HG03196 (cell line): ENCODE measurements around the gene KRTAP5-4.
"Not testable (repeated sequence)": the region's sequence is repeated elsewhere in the genome, so short reads cannot be mapped to it uniquely, and the experiment has no call there.

Experiments used
- ATAC-seq: cut with Tn5 transposase; IDR thresholded peaks from one replicate; pipeline ENCODE4 v1.9.1; 2021; ENCODE audit not compliant: unreplicated experiment

Gene KRTAP5-4

GRCh38 chr11:1639102-1639620, 17.2 kb upstream of the KRTAP5-4 start:
- ATAC-seq: no peak

DNA sequence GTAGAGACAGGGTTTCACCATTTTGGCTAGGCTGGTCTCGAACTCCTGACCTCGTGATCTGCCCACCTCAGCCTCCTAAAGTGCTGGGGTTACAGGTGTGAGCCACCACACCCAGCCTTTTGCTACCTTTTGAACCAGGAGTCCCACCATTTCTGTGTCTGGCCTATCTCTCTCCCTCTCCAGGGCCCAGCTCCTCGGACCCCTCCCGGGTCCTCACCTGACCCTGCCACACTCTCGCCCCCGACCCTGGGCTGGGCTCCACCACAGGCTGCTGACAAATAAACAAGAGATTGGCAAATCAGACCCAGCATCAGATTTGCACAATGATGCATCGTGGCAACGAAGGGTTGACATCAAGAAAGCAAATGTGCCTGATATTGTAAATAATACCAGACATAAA, 16.4 kb upstream of the KRTAP5-4 start:
- ATAC-seq: no peak

DNA sequence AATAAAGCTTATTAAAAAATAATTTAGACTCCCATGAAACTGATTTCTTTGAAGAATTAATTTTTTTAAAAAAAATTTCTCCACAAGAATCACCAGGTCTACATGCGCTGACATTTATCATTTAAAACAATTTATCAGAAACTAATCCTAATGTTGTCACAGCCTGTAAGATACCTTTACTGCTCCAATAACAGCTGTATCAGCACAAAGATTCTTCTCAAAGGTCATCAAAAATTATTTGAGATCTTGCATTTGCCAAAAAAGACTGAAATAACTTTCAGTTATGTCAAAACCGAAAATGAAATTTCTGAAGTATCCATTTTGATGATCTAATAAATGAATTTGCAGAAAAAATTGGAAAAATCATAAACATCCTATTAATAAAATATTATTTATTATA, 15.7 kb upstream of the KRTAP5-4 start:
- ATAC-seq: no peak

GRCh38 chr11:1636291-1636950, 14.5 kb upstream of the KRTAP5-4 start:
- no peak for ATAC-seq

- ATAC-seq: no peak
These were observed 11.9 kb upstream of the KRTAP5-4 start for GRCh38 chr11:1633864-1634263.

GRCh38 chr11:1632053-1632714, 10.2 kb upstream of the KRTAP5-4 start:
- ATAC-seq: no peak

DNA sequence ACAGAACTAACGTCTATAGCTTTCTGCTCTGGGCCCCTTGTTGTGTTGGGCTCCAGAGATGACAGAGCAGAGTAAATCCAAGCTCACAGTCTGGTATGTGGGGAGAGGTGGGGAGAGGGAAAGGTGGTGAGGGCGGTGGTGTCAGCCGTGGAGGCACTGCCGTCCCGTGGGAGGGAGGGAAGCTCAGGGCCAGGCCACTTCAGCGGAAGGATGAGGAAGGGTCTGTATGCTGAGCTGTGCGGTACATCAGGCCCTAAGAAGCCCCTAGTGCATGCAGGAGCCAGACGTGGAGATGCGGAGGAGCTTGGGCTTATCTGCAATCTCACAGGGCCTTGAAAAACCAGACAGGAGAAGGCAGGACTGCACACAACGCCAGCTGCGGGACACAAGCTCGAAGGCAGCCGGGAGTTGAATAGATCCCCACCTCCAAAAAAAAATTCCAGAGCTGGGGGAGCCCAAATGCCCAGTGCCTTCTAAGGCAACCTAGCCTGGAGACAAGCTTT, 9.2 kb upstream of the KRTAP5-4 start:
- no peak for ATAC-seq

DNA sequence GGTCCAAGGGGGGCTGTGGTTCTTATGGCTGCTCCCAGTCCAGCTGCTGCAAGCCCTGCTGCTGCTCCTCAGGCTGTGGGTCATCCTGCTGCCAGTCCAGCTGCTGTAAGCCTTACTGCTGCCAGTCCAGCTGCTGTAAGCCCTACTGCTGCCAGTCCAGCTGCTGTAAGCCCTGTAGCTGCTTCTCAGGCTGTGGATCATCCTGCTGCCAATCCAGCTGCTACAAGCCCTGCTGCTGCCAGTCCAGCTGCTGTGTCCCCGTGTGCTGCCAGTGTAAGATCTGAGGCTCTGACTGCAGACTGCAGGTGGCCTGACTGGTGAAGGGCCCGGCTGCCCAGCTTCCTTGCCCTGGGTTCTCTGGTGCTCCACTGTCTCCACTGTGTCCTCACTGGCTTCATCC, 8.3 kb upstream of the KRTAP5-4 start:
- ATAC-seq: no peak

DNA sequence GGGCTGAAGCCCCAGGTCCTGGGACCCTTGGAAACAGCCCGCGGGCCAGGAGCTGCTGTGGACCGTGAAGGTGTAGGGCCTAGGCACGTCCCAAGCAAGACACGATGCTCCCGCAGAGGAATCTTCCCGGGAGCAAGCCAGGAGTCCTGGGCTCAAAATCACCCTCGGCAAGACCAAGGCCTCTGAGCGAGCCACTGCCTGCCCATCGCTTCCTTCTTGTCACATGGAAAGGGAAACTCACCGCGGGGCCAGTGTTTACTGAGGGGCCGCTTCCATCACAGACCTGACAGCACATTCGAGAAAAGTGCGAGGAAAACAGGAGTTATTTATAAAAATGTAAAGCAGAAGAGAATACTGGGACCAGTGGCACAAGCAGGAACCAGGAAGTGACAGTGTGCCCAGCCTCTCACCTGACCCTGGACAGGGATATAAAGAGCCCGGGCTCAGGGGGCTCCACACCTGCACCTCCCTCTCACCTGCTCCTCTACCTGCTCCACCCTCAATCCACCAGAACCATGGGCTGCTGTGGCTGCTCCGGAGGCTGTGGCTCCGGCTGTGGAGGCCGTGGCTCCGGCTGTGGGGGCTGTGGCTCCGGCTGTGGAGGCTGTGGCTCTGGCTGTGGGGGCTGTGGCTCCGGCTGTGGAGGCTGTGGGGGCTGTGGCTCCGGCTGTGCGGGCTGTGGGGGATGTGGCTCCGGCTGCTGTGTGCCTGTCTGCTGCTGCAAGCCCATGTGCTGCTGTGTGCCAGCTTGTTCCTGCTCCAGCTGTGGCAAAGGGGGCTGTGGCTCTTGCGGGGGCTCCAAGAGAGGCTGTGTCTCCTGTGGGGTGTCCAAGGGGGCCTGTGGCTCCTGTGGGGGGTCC, 7.6 kb upstream of the KRTAP5-4 start, which contains the start of gene KRTAP5-5:
KRTAP5-5 (plus strand) TSS at position 450 of the 860 bp plus-strand sequence; CDS start at position 516, 66 bp downstream.
- no peak for ATAC-seq

- no peak for ATAC-seq
These were observed 6.8 kb upstream of the KRTAP5-4 start for GRCh38 chr11:1628506-1629325.

- no peak for ATAC-seq
These were observed 3.6 kb upstream of the KRTAP5-4 start for GRCh38 chr11:1625541-1625940.

- ATAC-seq: no peak
These were observed 2.7 kb upstream of the KRTAP5-4 start for GRCh38 chr11:1624621-1625020.

DNA sequence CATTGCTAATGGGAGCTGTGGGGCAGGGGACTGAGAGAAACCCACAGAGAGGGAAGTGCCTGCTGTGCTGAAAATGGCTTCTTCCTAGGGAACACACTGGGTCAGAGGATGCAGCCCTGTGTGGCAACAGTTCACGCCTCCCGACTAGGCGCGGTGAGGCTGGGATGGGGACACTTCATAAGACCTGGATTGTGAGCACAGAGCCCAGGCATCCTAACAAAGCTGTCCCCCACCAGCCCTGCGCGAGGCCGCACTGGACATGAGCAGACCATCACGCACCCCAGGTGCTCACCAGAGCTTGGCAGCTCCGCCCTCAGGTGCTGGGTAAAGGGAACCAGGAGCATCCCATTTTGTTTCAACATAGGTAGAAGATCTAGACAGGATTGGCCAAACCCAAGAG, 1.8 kb upstream of the KRTAP5-4 start:
- no peak for ATAC-seq

DNA sequence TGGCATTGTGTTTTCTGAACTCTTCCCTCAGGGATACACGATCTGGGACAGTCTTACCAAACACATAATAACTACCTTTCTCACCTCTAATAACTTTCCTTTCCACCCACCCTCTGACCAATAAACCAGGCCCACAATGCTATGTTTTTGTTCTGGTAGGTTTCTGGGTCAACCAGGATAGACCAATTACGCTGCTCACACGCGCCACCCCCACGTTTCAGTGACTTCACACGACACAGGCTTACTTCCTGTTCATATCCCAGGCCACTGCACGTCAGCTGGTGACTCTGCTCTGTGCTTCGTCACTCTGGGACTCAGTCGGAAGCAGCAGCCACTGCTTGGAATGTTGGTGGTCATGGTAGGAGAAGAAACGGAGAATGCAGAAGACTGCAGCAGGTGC, 2.5 kb downstream of the KRTAP5-4 start:
- ATAC-seq: no peak

DNA sequence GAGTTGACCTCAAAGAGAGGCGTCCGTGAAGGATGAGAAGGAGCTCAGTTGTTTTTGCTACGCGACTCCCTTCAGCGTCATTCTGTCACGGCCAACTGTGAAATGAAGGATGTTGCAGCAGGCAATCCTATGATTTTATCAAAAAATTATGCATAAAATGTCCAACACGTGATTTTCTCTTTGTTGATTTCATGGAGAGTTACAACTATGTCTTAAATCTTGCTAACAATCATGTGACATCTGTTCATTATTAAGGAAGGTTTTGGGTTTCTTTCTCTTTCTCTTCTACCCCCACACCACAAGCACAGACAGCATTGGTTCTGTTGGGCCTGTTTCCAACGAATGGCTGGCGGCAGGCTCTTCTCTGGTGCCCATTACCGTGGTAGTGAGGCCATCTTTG, 3.7 kb downstream of the KRTAP5-4 start:
- no peak for ATAC-seq

GRCh38 chr11:1608363-1608762, 13.6 kb downstream of the KRTAP5-4 start, which contains the start of gene KRTAP5-3:
Gene KRTAP5-3 (minus strand): TSS chr11:1608463. CDS start chr11:1608385, 78 bp downstream.
- ATAC-seq: no peak

GRCh38 chr11:1607901-1608300, 14.0 kb downstream of the KRTAP5-4 start:
- ATAC-seq: not testable (repeated sequence)

GRCh38 chr11:1607156-1607845, 14.6 kb downstream of the KRTAP5-4 start:
- not testable (repeated sequence) for ATAC-seq

DNA sequence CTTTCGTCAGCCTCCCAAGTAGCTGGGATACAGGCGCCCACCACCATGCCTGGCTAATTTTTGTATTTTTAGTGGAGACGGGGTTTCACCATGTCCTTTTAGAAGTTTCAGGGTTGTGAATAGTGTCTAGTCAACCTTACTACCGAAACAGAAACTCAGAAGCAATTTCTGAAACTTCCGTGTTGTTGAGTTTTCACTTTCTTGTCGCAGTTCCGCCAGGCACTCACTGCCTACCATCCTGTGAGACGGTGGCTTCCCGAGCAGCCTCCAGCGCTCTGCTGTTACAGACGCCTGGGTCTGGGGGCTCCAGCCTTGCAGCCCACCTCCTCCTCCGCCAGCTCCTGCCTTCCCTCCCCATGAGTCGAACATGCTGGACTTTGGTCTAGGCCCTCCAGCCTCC, 16.0 kb downstream of the KRTAP5-4 start:
- ATAC-seq: peak; percentile 91

DNA sequence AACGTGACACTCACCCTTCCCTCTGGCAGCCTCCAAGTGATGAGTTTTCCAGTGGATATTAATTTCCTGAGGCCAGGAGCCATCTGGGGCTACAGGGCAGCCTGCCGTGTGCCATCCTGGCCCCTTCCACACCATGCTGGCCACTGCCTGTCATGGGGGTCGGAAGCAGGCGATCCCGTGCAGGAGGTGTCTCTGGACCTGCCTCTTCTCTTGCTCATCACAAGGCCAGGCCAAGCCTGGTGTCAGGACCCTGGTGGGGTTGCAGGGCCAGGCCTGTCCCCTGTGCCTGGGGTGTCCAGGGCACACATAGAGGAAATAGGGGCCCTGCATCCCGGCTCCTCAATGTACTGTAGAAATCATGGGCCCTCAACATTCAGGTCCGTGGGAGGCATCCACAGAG, 17.2 kb downstream of the KRTAP5-4 start:
- ATAC-seq: no peak
